Lung microvascular endothelial cell (primary cell): ENCODE data around the gene CLCNKA. TPM values are rescaled to one million over a fixed set of nuclear protein-coding genes. Genes with fewer than 3 reads are reported as not detected.
A peak's percentile ranks its signal among the peaks of the same experiment; 100 is the strongest.
"Not testable (repeated sequence)": the region's sequence is repeated elsewhere in the genome, so short reads cannot be mapped to it uniquely, and the experiment has no call there.

Source experiments
- DNase-seq, 2 donors: peaks; one replicate each; pipeline versions ENCODE4 v3.0.0 to v3.0.0-alpha.2; 2010; ENCODE audit warnings: low read depth in 2 of 2
- total RNA-seq: library from RNA; depleted of rRNA; stranded (reverse); fragments of >200 nt; gene quantifications from 2 replicates; pipeline ENCODE4 v1.2.1, GENCODE V29; 2014

The CLCNKA gene
- total RNA-seq, 1 donor from 2014 or later, result not detected

DNA sequence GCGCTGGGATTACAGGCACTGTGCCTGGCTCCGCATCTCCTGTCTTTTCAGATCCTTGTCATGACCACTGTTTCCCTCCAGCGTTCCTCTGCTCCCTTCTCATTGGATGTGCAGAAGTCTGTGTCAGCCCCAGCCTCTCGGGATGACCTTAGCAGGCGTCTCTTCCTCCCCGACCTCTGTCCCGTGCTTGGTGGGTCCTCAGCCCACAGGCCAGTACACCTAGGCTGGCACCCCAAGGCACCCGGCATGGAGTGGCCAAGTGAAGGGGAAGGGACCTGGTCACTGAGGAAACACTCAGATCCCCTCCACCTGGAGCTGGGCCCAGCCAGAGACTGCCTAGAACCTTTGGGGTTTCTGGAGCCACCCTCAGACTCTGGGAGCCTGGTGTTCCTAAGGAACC is 19.4 kb downstream of the CLCNKA start:
- no peak for DNase-seq

DNA sequence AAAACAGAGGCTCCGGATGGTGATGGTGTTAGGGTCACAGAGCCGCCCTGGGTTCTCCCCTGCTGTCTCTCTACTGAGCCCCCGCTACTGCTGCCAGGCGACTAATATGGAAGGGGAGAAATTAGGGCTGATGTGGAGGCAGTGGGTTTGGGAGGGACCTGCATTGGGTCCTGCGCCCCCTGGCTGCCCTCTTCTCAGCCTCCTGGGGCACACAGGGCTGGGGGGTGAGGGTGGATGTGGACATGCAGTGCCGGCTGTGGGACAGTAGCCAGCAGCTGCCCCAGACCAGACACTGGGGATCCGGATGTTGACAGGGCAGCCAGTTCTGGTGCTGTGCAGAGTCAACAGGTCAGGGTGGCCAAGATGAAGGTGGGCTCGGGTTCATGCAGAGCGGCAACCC is 20.3 kb downstream of the CLCNKA start:
- DNase-seq, result no peak

DNA sequence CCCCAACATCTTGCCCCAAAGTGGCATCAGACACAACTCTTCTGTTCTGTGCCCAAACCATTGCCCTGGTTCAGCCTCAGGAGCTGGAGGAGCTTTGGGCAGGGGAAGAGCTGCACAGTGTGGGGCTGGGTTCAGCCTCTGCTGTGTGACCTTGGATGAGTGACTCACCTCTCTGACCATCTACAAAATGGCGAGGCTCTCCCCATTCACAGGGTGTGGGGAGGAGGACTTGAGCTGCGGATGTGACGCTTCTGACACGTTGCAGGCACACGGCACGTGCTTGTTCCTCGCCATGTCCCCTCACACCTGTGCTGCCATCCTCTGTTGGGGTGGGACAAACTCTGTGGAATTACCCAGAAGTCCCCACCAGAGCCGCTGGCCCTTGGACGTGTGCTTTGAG is 20.8 kb downstream of the CLCNKA start:
- not testable (repeated sequence) for DNase-seq

GRCh38 chr1:16043521-16043920 is 21.7 kb downstream of the CLCNKA start, which contains the start of gene CLCNKB:
CLCNKB (plus strand) TSS chr1:16043782; CDS start chr1:16044493, 711 bp downstream.
- DNase-seq, result no peak

DNA sequence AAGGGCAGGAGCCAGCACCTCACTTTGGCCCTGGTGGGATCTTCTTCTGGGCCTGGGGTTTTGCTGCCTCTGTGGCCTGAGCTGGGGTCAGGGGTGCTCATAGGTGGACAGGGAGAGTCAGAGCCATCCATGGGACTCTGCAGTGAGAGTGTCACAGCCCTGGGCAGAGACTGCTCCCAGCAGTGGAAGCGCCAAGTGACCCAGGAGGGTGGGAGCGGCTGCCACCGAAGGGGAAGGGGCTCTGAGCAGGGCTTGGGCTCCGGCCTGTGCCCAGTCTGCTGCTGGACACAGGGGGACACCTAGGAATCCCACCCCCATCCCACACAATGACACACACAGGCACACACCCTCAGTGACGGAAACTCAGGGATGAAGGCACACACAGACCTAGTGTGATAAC is 22.1 kb downstream of the CLCNKA start:
- DNase-seq, result no peak

DNA sequence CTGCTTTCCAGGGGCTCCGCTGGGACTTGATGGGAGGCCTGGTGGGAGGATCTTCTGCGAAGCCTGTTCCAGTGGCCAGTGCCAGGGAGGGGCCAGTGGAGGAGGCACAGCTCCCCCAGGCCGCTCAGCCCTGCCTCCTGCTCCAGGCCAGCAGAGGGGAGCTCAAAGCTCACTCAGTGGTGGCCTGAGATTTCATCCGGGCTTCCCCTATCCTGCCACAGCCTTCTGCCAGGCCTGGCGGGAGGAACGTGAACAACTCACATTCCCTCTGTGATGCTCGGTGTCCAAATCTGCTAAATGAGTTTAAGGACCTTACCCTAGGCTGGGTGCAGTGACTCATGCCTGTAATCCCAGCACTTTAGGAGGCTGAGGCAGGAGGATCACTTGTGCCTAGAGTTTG is 25.0 kb downstream of the CLCNKA start:
- DNase-seq, result no peak

DNA sequence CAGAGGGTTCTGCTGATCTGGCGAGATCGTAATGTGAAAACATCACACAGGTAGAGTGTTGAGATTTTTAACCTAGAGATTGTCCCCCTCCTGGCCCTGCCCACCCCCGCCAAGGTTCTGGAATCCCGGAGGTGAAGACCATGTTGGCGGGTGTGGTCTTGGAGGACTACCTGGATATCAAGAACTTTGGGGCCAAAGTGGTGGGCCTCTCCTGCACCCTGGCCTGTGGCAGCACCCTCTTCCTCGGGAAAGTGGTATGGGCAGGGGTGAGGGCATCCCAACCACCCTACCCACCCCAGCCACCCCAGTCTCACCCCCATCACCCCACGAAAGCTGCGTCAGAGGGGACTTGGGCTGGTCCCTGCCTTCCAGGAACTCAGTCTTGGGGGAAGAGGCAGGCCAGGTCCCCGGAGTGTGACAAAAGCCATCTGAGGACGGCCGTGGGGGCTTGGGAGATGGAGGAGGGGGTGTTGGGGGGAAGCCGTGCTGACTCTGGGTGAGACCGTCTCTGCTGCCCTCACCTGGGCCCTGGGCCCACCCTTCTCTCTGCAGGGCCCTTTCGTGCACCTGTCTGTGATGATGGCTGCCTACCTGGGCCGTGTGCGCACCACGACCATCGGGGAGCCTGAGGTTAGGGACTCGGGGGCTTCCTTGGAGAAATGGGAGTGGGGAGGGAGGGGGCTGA is 26.1 kb downstream of the CLCNKA start:
- DNase-seq, result no peak

DNA sequence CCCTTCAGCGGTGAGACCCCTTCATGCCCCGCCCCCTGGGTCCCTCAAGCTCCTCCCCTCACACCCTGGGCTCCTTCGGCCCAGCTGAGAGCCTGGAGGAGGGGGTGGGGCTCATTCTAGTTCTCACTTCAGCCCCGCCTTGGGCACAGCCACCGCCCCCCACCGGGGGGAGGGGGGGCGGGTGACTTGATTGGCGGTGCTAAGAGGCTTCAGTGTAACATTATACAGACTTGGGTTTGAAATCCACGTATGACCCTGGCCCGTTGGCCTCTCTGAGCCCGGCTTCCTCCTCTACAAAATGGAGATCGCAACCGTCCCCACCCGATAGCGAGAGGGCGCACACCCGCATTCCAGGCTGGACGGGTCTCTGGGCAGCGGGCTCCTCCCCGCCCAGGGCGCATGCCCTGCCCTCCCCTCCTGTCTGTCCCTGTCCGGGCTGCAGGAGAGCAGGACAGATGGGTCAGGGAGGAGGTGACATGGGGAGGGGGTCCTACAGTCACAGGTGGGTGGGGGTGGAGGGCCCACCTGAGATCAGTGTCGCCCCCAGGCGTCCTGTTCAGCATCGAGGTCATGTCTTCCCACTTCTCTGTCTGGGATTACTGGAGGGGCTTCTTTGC is 26.8 kb downstream of the CLCNKA start:
- peak in 1 of 2 donors; percentile 28 for DNase-seq

GRCh38 chr1:16050328-16050727 is 28.5 kb downstream of the CLCNKA start:
- no peak for DNase-seq

- DNase-seq, result no peak
These were observed 29.2 kb downstream of the CLCNKA start for GRCh38 chr1:16051039-16051438.

DNA sequence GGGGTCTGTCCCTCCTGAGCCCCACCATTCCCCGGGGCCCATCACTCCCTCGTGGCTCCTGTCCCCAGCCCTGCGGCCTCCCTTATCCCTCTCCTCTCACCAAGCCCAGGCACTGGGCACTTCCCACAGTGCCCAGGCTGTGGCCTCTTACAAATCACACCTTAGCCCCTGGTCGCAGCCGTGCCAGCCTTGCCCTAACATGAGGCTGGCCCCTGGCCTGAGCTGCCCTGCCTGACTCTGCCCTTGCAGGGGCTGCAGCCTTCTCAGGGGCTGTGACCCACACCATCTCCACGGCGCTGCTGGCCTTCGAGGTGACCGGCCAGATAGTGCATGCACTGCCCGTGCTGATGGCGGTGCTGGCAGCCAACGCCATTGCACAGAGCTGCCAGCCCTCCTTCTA is 30.1 kb downstream of the CLCNKA start:
- not testable (repeated sequence) for DNase-seq

- DNase-seq, result no peak
These were observed 32.1 kb downstream of the CLCNKA start for GRCh38 chr1:16053781-16054502.

DNA sequence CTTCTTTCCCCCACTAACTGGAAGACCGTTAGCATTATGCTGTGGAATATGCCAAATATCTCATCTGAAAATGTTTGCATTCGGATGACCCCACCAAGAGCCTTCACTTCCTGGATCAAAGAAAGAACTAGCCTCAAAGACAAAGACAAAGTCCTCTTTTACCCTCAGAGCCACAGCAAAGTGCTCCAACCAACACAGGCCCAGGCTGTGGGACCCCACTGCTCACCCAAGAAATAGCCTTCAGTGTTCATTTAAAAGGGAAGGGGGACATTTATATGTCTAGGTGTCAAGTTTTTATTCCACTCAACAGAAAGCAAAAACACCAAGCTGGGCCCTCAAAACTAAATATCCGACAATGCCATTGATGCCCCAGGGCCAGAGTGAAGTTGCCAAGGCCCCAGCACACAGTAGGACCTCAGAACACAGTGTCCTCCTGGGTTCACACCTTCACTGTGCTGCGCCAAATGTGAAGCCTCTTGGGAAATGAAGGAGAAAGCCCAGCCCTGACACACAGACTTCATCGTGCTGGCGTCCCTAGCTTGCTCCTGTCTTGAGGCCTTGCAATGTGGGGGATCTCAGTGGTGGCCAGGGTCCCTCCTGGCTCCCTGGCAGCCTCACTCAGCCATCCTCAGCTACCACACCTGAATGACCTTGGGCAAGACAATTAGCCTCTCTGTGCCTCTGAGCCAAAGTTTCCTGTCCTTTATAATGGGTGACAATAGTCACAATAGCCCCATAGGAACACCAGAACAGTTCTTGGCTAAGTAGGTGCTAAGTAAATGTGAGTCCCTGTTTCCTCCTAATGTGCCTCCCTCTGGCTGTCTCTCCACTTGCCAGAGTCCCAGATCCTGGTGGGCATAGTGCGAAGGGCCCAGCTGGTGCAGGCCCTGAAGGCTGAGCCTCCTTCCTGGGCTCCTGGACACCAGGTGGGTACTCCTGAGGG is 33.0 kb downstream of the CLCNKA start:
- DNase-seq, result no peak

DNA sequence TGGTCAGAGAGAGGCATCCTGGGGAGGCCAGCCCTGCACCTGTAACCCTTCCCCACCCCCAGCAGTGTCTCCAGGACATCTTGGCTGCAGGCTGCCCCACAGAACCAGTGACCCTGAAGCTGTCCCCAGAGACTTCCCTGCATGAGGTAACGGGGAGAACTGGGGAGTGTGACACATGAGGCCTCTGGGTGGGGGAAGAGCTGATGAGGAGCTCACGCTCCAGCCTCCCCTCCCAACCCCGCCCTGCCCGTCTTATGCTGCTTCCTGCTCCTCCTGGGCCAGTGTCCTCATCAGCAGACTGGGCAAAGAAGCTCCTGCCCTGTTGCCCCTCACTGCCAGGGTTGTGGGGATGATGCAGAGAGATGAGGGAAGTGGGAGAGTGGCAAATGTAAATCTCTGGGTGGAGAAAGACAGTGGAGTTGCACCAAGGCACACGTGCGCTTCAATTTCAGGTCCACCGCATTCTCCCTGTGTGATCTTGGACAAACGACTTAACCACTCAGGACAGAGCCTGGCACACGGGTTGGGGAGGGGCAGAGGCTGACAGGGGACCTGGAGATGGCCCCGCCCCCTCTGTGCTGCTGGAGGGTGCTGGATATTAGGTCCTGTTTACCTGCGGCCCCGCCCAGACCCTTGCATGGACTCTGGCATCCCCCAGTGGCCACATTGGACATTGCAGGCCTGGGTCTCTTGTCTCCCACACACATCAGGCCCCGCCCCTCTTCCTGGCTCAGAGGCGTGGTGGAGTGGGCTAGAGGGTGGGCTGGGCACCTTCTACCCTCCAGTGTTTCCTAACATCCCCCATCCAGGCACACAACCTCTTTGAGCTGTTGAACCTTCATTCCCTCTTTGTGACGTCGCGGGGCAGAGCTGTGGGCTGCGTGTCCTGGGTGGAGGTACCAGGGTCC is 34.0 kb downstream of the CLCNKA start:
- peak; percentile 73 to 86 for DNase-seq

GRCh38 chr1:16056521-16056912 is 34.7 kb downstream of the CLCNKA start:
- not testable (repeated sequence) for DNase-seq

DNA sequence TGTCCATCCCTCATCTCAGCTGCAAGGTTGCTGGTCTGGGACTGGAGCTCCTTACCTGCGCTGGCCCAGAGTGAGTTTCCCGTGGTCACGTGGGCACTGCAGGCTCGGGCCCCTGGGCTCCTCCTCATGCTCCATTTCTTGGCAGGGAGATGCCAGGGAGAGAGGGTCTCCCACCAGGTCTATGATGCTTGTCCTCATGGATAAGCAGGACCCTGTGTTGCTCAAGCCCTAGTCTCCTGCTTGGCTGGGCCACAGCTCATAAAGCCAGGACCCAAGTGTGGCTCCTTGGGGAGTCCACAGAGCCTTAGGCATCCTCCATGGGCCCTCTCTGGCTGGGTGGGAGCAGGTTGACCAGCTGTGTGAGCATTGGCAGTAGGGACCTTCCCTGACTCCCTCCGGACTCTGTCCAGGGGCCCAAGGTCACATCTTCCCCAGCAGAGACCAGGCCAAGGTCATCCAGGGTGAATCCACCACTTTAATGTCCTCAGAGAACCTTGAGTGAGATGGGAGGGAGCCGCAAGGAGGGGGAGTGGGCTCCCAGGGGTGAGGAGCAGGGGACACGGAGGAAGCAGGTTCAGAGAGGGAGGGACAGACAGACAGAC is 35.6 kb downstream of the CLCNKA start:
- not testable (repeated sequence) for DNase-seq

- DNase-seq, result not testable (repeated sequence)
These were observed 36.7 kb downstream of the CLCNKA start for GRCh38 chr1:16058394-16059120.

DNA sequence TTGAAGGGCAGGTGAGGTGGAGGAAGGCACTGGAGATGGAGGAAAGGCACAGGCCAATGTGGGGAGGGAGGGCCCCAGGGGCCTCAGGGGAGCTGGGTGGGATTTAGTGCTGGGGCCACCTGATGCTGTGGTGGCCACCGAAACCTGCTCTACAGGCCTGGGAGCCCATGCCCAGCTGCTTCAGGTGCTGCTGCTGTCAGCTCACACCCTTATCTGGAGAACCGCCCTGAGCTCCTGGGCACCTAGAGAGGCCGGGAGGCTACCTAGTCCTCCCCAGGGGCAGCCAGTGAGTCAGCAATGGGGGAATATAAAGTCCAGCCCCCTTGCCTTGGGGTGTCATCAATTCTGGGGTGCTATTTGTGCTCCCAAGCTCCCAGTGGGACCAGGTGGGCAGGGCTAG is 39.4 kb downstream of the CLCNKA start:
- DNase-seq, result no peak

DNA sequence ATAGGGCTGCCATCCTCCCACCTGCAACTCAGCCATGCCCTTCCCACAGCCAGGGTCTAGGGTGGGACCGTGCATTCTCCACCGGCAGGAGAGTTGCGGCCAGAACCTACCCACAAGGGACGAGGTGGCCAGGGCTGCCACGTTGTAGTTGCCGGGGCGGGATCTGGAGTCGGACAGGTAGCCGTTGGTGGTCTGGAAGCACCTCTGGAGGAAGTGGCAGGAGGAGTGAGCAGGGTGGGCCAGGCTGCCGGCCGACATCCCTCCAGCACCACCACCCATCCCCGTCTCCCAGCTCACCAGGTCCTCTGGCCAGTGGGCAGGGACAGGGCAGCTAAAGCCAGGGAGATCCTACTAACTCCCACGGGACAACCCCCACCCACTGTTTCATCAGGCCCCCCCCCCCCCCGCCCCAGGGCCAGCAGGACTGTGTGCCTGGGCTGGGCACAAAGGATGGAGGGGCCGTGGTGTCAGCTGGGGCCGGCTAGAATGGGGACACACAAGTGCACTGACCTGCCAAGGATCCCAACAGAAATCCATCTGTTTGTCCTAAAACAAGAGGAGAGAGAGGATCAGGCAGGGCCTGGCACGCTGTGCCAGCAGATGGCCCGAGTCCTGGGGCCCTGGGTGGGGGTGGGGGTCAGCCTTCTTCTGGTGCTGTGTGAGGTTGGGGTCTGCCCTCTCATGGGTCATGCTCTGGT is 40.3 kb downstream of the CLCNKA start:
- not testable (repeated sequence) for DNase-seq
